Thymus (tissue), 14 donors: ENCODE results near the gene E2F8. TPM values are rescaled to one million over a fixed set of nuclear protein-coding genes. Genes with fewer than 3 reads are reported as not detected.
A peak's percentile ranks its signal among the peaks of the same experiment; 100 is the strongest.

Experiments used
- DNase-seq, 9 donors: peaks; one replicate each; pipeline ENCODE4 v3.0.0-alpha.2; 2013; ENCODE audit warnings: low spot score in 9 of 9, low read depth in 6 of 9, missing footprints in 1 of 9
- H3K27ac ChIP-seq, 2 donors: one replicate each; pipeline ENCODE4 v1.5.1; 2013; ENCODE audit warnings: control low read depth in 1 of 2, low read depth in 1 of 2, low read length in 1 of 2, mild to moderate bottlenecking in 1 of 2, moderate library complexity in 1 of 2
- H3K27me3 ChIP-seq, 2 donors: one replicate each; pipeline ENCODE4 v1.5.1; 2013; ENCODE audit warnings: low read length in 1 of 2; ENCODE audit not compliant: control insufficient read depth in 2 of 2, insufficient read depth in 1 of 2
- H3K36me3 ChIP-seq, 2 donors: one replicate each; pipeline ENCODE4 v1.5.1; 2013; ENCODE audit warnings: low read length in 1 of 2, mild to moderate bottlenecking in 1 of 2, moderate library complexity in 1 of 2; ENCODE audit not compliant: control insufficient read depth in 2 of 2, insufficient read depth in 2 of 2
- H3K4me1 ChIP-seq, 2 donors: one replicate each; pipeline ENCODE4 v1.5.1; 2013; ENCODE audit warnings: low read length in 2 of 2; ENCODE audit not compliant: control insufficient read depth in 2 of 2, insufficient read depth in 2 of 2
- H3K4me3 ChIP-seq, 2 donors: one replicate each; pipeline ENCODE4 v1.5.1; 2013; ENCODE audit warnings: low read length in 2 of 2, control low read depth in 1 of 2, mild to moderate bottlenecking in 1 of 2
- H3K9me3 ChIP-seq, 2 donors: one replicate each; pipeline ENCODE4 v1.5.1; 2013; ENCODE audit warnings: low read length in 1 of 2, mild to moderate bottlenecking in 1 of 2; ENCODE audit not compliant: control insufficient read depth in 2 of 2, insufficient read depth in 1 of 2
- WGBS: extraction: QIAGEN DNeasy Blood & Tissue Kit; methylation state at CpG from one replicate; pipeline ENCODE4 v1.1.7; 2013; 5-methylcytosine and 5-hydroxymethylcytosine counted together
- long read RNA-seq, 10 donors: transcript quantifications; one replicate each; lab custom pipeline, GENCODE V29; 2026
- polyA plus RNA-seq: library from polyadenylated mRNA; stranded (reverse); fragments of 200-250 nt; gene quantifications from one replicate; pipeline ENCODE4 v1.2.3, GENCODE V29; 2013
- total RNA-seq: library from RNA; stranded (reverse); fragments of 120-200 nt; gene quantifications from one replicate; pipeline ENCODE4 v1.2.4, GENCODE V29; 2013
- donor health status: healthy.

E2F8 gene
- total RNA-seq = 5.5 TPM
- polyA plus RNA-seq = 0.43 TPM
- long read RNA-seq, donor 1 = 0 reads
- long read RNA-seq, donor 2 = 0 reads
- long read RNA-seq, donor 3, partial matches to known transcripts = 0 of 1 reads
- long read RNA-seq, donor 3, other reads (novel, unspliced or antisense) = 0 of 1 reads
- long read RNA-seq, donor 4, partial matches to known transcripts = 0 of 1 reads
- long read RNA-seq, donor 4, other reads (novel, unspliced or antisense) = 0 of 1 reads
- long read RNA-seq, donor 5, partial matches to known transcripts = 0 of 1 reads
- long read RNA-seq, donor 5, other reads (novel, unspliced or antisense) = 0 of 1 reads
- long read RNA-seq, donor 6, partial matches to known transcripts = 0 of 2 reads
- long read RNA-seq, donor 6, other reads (novel, unspliced or antisense) = 0 of 2 reads
- long read RNA-seq, donor 7, partial matches to known transcripts = 0 of 5 reads
- long read RNA-seq, donor 7, other reads (novel, unspliced or antisense) = 0 of 5 reads
- long read RNA-seq, donor 8, partial matches to known transcripts = 0 of 1 reads
- long read RNA-seq, donor 8, other reads (novel, unspliced or antisense) = 0 of 1 reads
- long read RNA-seq, donor 9, partial matches to known transcripts = 0 of 3 reads
- long read RNA-seq, donor 9, other reads (novel, unspliced or antisense) = 0 of 3 reads
- long read RNA-seq, donor 10 = 0 reads

GRCh38 chr11:19240420-19241259, at the start of gene E2F8:
TSS of gene E2F8 (minus strand) at chr11:19240945. CDS start at chr11:19240121, 824 bp downstream.
- under 1% methylated on average over 59 of the region's 59 CpGs for WGBS
- Histone ChIP-seq H3K27ac (peak within 1 kb of the TSS in 1 of 2 donors; percentile 53), H3K9me3 (no peaks in the 10 kb centered on the region), H3K4me1 (peaks cover 18 to 26% of the 10 kb centered on the region in 2 donors), H3K36me3 (peaks cover 14 to 25% of the 10 kb centered on the region in 2 donors), H3K4me3 (peak within 1 kb of the TSS; percentile 73 to 80), H3K27me3 (peaks cover 0 to 21% of the 10 kb centered on the region in 2 donors)
- peak; percentile 68 to 94 (median 83) for DNase-seq

GRCh38 chr11:19290356-19290755, 49.6 kb upstream of the E2F8 start:
- H3K9me3 ChIP-seq = no peaks in the 10 kb centered on the region
- no peaks in the 10 kb centered on the region for H3K4me1 ChIP-seq
- H3K36me3 ChIP-seq = no peaks in the 10 kb centered on the region
- H3K4me3 ChIP-seq = no peak overlapping the region
- DNase-seq = no peak
- 99% methylated on average over 2 of the region's 2 CpGs for WGBS
- H3K27me3 ChIP-seq = no peaks in the 10 kb centered on the region
- no peak overlapping the region for H3K27ac ChIP-seq

- no peak for DNase-seq
- H3K27ac ChIP-seq = no peak overlapping the region
- H3K4me3 ChIP-seq = no peak overlapping the region
- H3K4me1 ChIP-seq = no peaks in the 10 kb centered on the region
- no peaks in the 10 kb centered on the region for H3K27me3 ChIP-seq
- 85% methylated on average over 3 of the region's 3 CpGs for WGBS
- no peaks in the 10 kb centered on the region for H3K36me3 ChIP-seq
- H3K9me3 ChIP-seq = no peaks in the 10 kb centered on the region
These were observed 47.5 kb upstream of the E2F8 start for GRCh38 chr11:19288256-19288655.

GRCh38 chr11:19286411-19286810, 45.7 kb upstream of the E2F8 start:
- Histone ChIP-seq H3K27ac (no peak overlapping the region), H3K4me1 (no peaks in the 10 kb centered on the region), H3K4me3 (no peak overlapping the region), H3K9me3 (no peaks in the 10 kb centered on the region), H3K27me3 (no peaks in the 10 kb centered on the region), H3K36me3 (no peaks in the 10 kb centered on the region)
- no peak for DNase-seq
- 95% methylated on average over 4 of the region's 4 CpGs for WGBS

GRCh38 chr11:19284881-19285280, 44.1 kb upstream of the E2F8 start:
- Histone ChIP-seq H3K9me3 (no peaks in the 10 kb centered on the region), H3K27ac (no peak overlapping the region), H3K4me3 (no peak overlapping the region), H3K36me3 (no peaks in the 10 kb centered on the region), H3K4me1 (no peaks in the 10 kb centered on the region), H3K27me3 (no peaks in the 10 kb centered on the region)
- WGBS = 90% methylated on average over 3 of the region's 3 CpGs
- DNase-seq = no peak

- 66% methylated on average over 3 of the region's 3 CpGs for WGBS
- Histone ChIP-seq H3K4me3 (no peak overlapping the region), H3K4me1 (no peaks in the 10 kb centered on the region), H3K36me3 (no peaks in the 10 kb centered on the region), H3K27ac (no peak overlapping the region), H3K27me3 (no peaks in the 10 kb centered on the region), H3K9me3 (no peaks in the 10 kb centered on the region)
- no peak for DNase-seq
These were observed 43.2 kb upstream of the E2F8 start for GRCh38 chr11:19283991-19284390.

GRCh38 chr11:19281555-19281954, 40.8 kb upstream of the E2F8 start:
- Histone ChIP-seq H3K27me3 (no peaks in the 10 kb centered on the region), H3K4me1 (no peaks in the 10 kb centered on the region), H3K36me3 (no peaks in the 10 kb centered on the region), H3K4me3 (no peak overlapping the region), H3K9me3 (no peaks in the 10 kb centered on the region), H3K27ac (no peak overlapping the region)
- DNase-seq = no peak
- 88% methylated on average over 2 of the region's 2 CpGs for whole genome bisulfite sequencing

- Histone ChIP-seq H3K27me3 (no peaks in the 10 kb centered on the region), H3K4me1 (no peaks in the 10 kb centered on the region), H3K27ac (no peak overlapping the region), H3K4me3 (no peak overlapping the region), H3K36me3 (no peaks in the 10 kb centered on the region), H3K9me3 (no peaks in the 10 kb centered on the region)
- no peak for DNase-seq
- WGBS = 70% methylated on average over 5 of the region's 5 CpGs
These were observed 40.3 kb upstream of the E2F8 start for GRCh38 chr11:19281041-19281440.

GRCh38 chr11:19279451-19279850, 38.7 kb upstream of the E2F8 start:
- Histone ChIP-seq H3K9me3 (no peaks in the 10 kb centered on the region), H3K27ac (no peak overlapping the region), H3K36me3 (no peaks in the 10 kb centered on the region), H3K4me1 (no peaks in the 10 kb centered on the region), H3K27me3 (no peaks in the 10 kb centered on the region), H3K4me3 (no peak overlapping the region)
- no peak for DNase-seq
- WGBS = 7% methylated on average over 3 of the region's 3 CpGs
